Endothelial cell of umbilical vein (primary cell): ENCODE data around the gene LHPP. TPM values are rescaled to one million over a fixed set of nuclear protein-coding genes. Genes with fewer than 3 reads are reported as not detected.

ENCODE experiments used
- BruUV-seq: library from RNA; stranded (reverse); fragments of 400-500 nt; replicated peaks from 2 replicates; lab custom pipeline; 2021; lab: Mats Ljungman, UMichigan
- CTCF ChIA-PET: fragments of 300-600, 350-600 bp; sonication (Branson Sonifier 250); formaldehyde crosslinking; loops from one replicate; lab custom pipeline; 2021; ENCODE audit warnings: antibody characterized with exemption, inconsistent platforms; lab: Charles Lee
- POLR2A ChIA-PET: fragments of 300-600, 350-600 bp; sonication (Branson Sonifier 250); formaldehyde crosslinking; loops from one replicate; lab custom pipeline; 2021; ENCODE audit warnings: antibody characterized with exemption, inconsistent platforms; lab: Charles Lee
- DNase-seq: peaks from one replicate; pipeline ENCODE4 v3.0.0-alpha.2; 2011; ENCODE audit warnings: low read depth, low spot score
- FAIRE-seq: peaks from 2 replicates; lab custom pipeline; 2011; peaks lifted over from hg19 to GRCh38; lab: Jason Lieb, UNC
- H2AFZ ChIP-seq: 2 replicates; pipeline ENCODE4 v1.6.0; 2012; ENCODE audit warnings: low read depth, low read length, control low read depth, inconsistent platforms
- H3K27ac ChIP-seq: 2 replicates; pipeline ENCODE4 v1.5.1; 2011; ENCODE audit warnings: low read depth, mild to moderate bottlenecking, control low read depth, low read length, moderate library complexity; ENCODE audit not compliant: insufficient read depth
- H3K27me3 ChIP-seq, 2 experiments: 2 replicates each; pipeline versions ENCODE4 v1.6.0 to v1.6.1; 2011; ENCODE audit warnings: low read length in 2 of 2, mixed read lengths in 1 of 2; ENCODE audit not compliant: control insufficient read depth in 2 of 2, insufficient read depth in 2 of 2
- H3K36me3 ChIP-seq, 2 experiments: 2 replicates in 1 of 2; 3 replicates in 1 of 2; pipeline ENCODE4 v1.5.1; 2011; ENCODE audit warnings: low read length in 2 of 2, mild to moderate bottlenecking in 1 of 2, moderate library complexity in 1 of 2; ENCODE audit not compliant: control insufficient read depth in 2 of 2, insufficient read depth in 2 of 2; ENCODE audit errors: extremely low read depth in 1 of 2
- H3K4me1 ChIP-seq: 3 replicates; pipeline ENCODE4 v1.5.1; 2011; ENCODE audit warnings: mild to moderate bottlenecking, low read length; ENCODE audit not compliant: control insufficient read depth, insufficient read depth; ENCODE audit errors: extremely low read depth
- H3K4me2 ChIP-seq: 2 replicates; pipeline ENCODE4 v1.6.1; 2011; ENCODE audit warnings: low read length, control low read depth, mixed read lengths; ENCODE audit not compliant: insufficient read depth
- H3K4me3 ChIP-seq, 3 experiments: fragments of 200-600 bp in 1 of 3; sonication (generic), shearing (Covaris generic) in 1 of 3; replicated peaks in 1 of 3; 2 replicates each; pipeline ENCODE4 v1.5.1; 2011 to 2016; ENCODE audit warnings: control low read depth in 3 of 3, low read length in 3 of 3, mild to moderate bottlenecking in 2 of 3, inconsistent platforms in 1 of 3, low read depth in 1 of 3, moderate library complexity in 1 of 3; ENCODE audit not compliant: insufficient read depth in 1 of 3
- H3K79me2 ChIP-seq: 2 replicates; pipeline ENCODE4 v1.6.0; 2012; ENCODE audit warnings: low read length, inconsistent platforms; ENCODE audit not compliant: control insufficient read depth, insufficient read depth
- H3K9ac ChIP-seq: replicated peaks from 2 replicates; pipeline ENCODE3; 2011; ENCODE audit warnings: low read length, control low read depth; ENCODE audit not compliant: insufficient read depth; ENCODE audit errors: extremely low read depth
- H3K9me1 ChIP-seq: replicated peaks from 3 replicates; pipeline ENCODE4 v1.6.0; 2011; ENCODE audit warnings: mild to moderate bottlenecking, low read length; ENCODE audit not compliant: control insufficient read depth, insufficient read depth; ENCODE audit errors: extremely low read depth
- H3K9me3 ChIP-seq: replicated peaks from 2 replicates; pipeline ENCODE4 v1.5.1; 2012; ENCODE audit warnings: low read length, inconsistent platforms; ENCODE audit not compliant: control insufficient read depth, insufficient read depth
- H4K20me1 ChIP-seq: replicated peaks from 2 replicates; pipeline ENCODE3; 2011; ENCODE audit warnings: mild to moderate bottlenecking, low read length; ENCODE audit not compliant: control insufficient read depth, insufficient read depth; ENCODE audit errors: extremely low read depth
- EZH2 ChIP-seq: IDR thresholded peaks from 2 replicates; pipeline ENCODE4 v1.6.1; 2012; ENCODE audit warnings: borderline replicate concordance, low read depth, mild to moderate bottlenecking, moderate library complexity, low read length, inconsistent platforms; ENCODE audit not compliant: severe bottlenecking
- FOS ChIP-seq: IDR thresholded peaks from 2 replicates; pipeline ENCODE4 v1.6.1; 2011; ENCODE audit warnings: mild to moderate bottlenecking, low read length, moderate library complexity, borderline replicate concordance; ENCODE audit not compliant: insufficient read depth
- GATA2 ChIP-seq: IDR thresholded peaks from 2 replicates; pipeline ENCODE4 v1.7.0; 2011; ENCODE audit warnings: low read depth, mild to moderate bottlenecking, moderate library complexity, mixed read lengths, low read length; ENCODE audit not compliant: insufficient read length, insufficient read depth
- JUN ChIP-seq: IDR thresholded peaks from 2 replicates; pipeline ENCODE4 v1.6.1; 2011; ENCODE audit warnings: borderline replicate concordance, low read depth; ENCODE audit not compliant: insufficient read length, insufficient read depth
- MYC ChIP-seq: IDR thresholded peaks from one replicate; pipeline ENCODE4 v1.6.1; 2011; ENCODE audit warnings: mild to moderate bottlenecking, low read depth, low read length
- POLR2A ChIP-seq: IDR thresholded peaks from 2 replicates; pipeline ENCODE4 v1.6.1; 2012; ENCODE audit warnings: low read depth, mild to moderate bottlenecking, control low read depth, low read length
- POLR2AphosphoS5 ChIP-seq: IDR thresholded peaks from 2 replicates; pipeline ENCODE4 v1.6.1; 2012; ENCODE audit warnings: low read depth, mild to moderate bottlenecking, control low read depth, low read length, moderate library complexity; ENCODE audit not compliant: insufficient read depth
- dilution Hi-C: fragments of 300-500 bp; cut with MboI; formaldehyde crosslinking; loops from one replicate; pipeline ENCODE4 v1.15.0; 2019; ENCODE audit warnings: low sequenced_read_pairs; ENCODE audit not compliant: extremely low pct_ligation_motif_present
- intact Hi-C: fragments of 100-400 bp; cut with micrococcal nuclease; formaldehyde crosslinking; loops from one replicate; pipeline ENCODE4 v1.10.0; 2022
- polyA plus RNA-seq, 4 experiments: library from polyadenylated mRNA; depleted of rRNA in 3 of 4; stranded (reverse) in 3 of 4; unstranded in 1 of 4; fragments of >200 nt; gene quantifications; 2 replicates each; pipeline versions ENCODE4 v1.2.1 to v1.2.3, GENCODE V29; 2011 to 2012; ENCODE audit warnings: missing spikeins in 1 of 4
- total RNA-seq: library from RNA; stranded (reverse); gene quantifications from 2 replicates; pipeline ENCODE4 v1.2.3, GENCODE V29; 2021
- TF ChIP-seq, protein P1 (sequence below): IDR thresholded peaks from 2 replicates; pipeline ENCODE4 v1.6.1; 2011; ENCODE audit not compliant: insufficient read depth, insufficient read length
- TF ChIP-seq, protein P2 (sequence below), 2 donors: IDR thresholded peaks; 1 replicate in 1 of 2; 2 replicates in 1 of 2; pipeline ENCODE4 v1.5.1; 2011; ENCODE audit warnings: low read length in 2 of 2, mild to moderate bottlenecking in 2 of 2, moderate library complexity in 2 of 2, control low read depth in 1 of 2, inconsistent platforms in 1 of 2, low read depth in 1 of 2; ENCODE audit not compliant: insufficient read depth in 1 of 2; ENCODE audit errors: extremely low read depth in 1 of 2

Gene LHPP
- total and polyA plus RNA-seq, 2 donors (not counting 3 experiments of a cell fraction or from before 2014, with no cell fraction given): 5.8 to 11.2 TPM

DNA sequence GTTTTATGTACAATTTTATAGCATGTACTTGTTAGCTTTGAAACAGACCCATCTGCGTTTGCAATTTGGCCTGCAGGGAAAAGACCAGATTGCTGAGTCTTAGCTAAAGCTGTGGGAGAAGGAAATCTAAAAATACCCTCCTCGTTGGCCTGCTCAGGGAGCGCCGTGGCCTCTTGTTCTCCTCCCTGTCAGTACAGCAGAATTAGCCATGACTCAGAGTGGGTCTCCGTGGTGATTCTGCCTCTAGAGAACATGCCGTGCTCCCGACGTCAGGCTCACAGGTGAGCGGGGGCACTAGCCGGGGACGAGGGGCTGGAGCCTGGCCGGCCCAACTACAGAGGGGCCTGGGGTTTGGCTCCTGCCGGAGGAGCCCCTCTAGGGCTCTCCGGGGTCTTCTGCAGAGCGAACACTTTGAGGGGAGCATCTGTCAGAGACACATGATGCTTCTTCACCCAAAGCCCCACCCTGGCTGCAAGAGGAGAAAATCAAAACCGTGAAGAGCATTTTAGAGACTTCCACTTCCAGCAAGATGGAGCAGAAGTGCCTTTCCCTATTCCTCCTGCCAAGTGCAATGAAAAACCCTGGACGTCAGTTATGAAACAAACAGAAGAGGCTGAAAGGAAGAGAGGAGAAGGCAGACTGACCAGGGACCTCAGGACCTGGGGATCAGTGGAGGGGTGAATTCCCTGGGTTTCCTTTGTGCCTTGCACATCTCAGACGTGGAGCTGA, 98.9 kb downstream of the LHPP start:
- TF ChIP-seq FOS: no peak
- TF ChIP-seq POLR2AphosphoS5: no peak
- TF ChIP-seq EZH2: no peak
- TF ChIP-seq POLR2A: no peak
- Histone ChIP-seq H3K27me3 (peaks cover 14 to 17% of the 10 kb centered on the region in 2 experiments), H3K27ac (no peak overlapping the region), H4K20me1 (no peaks in the 10 kb centered on the region), H3K9me3 (no peaks in the 10 kb centered on the region), H3K36me3 (no peaks in the 10 kb centered on the region), H3K4me3 (no peak overlapping the region), H3K9me1 (no peaks in the 10 kb centered on the region), H3K9ac (no peak overlapping the region), H3K4me1 (no peaks in the 10 kb centered on the region), H3K79me2 (no peaks in the 10 kb centered on the region), H2AFZ (no peak overlapping the region), H3K4me2 (no peak overlapping the region)
- BruUV-seq: no TSS peak
- ChIA-PET POLR2A (no interaction called here), CTCF (interaction anchor here (0.6 to 2.0 kb wide), 3 partner anchors 20 to 185 kb away, joined by 3 to 5 read pairs (median 4); no protein-coding TSS in a partner anchor)
- intact Hi-C loops: no loop called here
- FAIRE-seq (peak; percentile 37), DNase-seq (no peak)
- dilution Hi-C loops: no loop called here

DNA sequence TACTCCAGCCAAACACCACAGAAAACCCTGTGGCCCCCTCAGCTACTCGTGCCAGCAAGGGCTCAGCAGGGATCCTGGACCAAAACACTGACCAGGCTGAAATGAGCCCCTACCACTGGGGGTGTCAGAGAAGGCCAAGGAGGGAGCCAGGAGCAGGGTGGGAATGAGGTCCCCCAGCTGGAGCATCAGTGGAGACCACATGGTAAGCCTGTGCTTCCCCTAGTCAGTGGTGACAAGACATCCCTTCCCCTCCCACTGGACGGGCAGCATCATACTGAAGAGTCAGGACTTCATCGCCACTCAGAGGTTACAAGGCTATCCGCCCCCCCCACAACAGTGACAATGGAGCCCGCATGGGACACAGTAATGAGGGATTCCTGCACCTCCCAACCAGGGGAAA, 99.6 kb downstream of the LHPP start:
- Histone ChIP-seq H3K4me2 (no peak overlapping the region), H3K4me1 (no peaks in the 10 kb centered on the region), H4K20me1 (no peaks in the 10 kb centered on the region), H3K4me3 (no peak overlapping the region), H3K9me1 (no peaks in the 10 kb centered on the region), H3K9me3 (no peaks in the 10 kb centered on the region), H2AFZ (no peak overlapping the region), H3K79me2 (no peaks in the 10 kb centered on the region), H3K27me3 (peaks cover 14 to 17% of the 10 kb centered on the region in 2 experiments), H3K9ac (no peak overlapping the region), H3K27ac (no peak overlapping the region), H3K36me3 (no peaks in the 10 kb centered on the region)
- POLR2A ChIA-PET: no interaction called here
- no peak for TF ChIP-seq MYC
- no peak for TF ChIP-seq JUN
- TF ChIP-seq, protein P1, sequence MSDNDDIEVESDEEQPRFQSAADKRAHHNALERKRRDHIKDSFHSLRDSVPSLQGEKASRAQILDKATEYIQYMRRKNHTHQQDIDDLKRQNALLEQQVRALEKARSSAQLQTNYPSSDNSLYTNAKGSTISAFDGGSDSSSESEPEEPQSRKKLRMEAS: no peak
- no peak for TF ChIP-seq FOS
- no peak for TF ChIP-seq GATA2
- TF ChIP-seq, protein P2, sequence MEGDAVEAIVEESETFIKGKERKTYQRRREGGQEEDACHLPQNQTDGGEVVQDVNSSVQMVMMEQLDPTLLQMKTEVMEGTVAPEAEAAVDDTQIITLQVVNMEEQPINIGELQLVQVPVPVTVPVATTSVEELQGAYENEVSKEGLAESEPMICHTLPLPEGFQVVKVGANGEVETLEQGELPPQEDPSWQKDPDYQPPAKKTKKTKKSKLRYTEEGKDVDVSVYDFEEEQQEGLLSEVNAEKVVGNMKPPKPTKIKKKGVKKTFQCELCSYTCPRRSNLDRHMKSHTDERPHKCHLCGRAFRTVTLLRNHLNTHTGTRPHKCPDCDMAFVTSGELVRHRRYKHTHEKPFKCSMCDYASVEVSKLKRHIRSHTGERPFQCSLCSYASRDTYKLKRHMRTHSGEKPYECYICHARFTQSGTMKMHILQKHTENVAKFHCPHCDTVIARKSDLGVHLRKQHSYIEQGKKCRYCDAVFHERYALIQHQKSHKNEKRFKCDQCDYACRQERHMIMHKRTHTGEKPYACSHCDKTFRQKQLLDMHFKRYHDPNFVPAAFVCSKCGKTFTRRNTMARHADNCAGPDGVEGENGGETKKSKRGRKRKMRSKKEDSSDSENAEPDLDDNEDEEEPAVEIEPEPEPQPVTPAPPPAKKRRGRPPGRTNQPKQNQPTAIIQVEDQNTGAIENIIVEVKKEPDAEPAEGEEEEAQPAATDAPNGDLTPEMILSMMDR (IDR thresholded peaks at IDR 0.05; ENCODE audit: extremely low read depth in 1 of 2, insufficient read depth in 1 of 2, low read depth in 1 of 2, low read length in 2 of 2): no peak
- TF ChIP-seq POLR2A: no peak
- TF ChIP-seq EZH2: no peak
- no peak for TF ChIP-seq POLR2AphosphoS5
- dilution Hi-C loops (no loop called here), intact Hi-C loops (no loop called here)
- DNase-seq: no peak
- CTCF ChIA-PET: interaction anchor here (2.0 kb wide), 1 partner anchor 180 kb away, joined by 4 read pairs; no protein-coding TSS in a partner anchor
- no peak for FAIRE-seq
- no TSS peak for BruUV-seq
